ENCODE data around the gene TSKU.
A peak's percentile ranks its signal among the peaks of the same experiment; 100 is the strongest.
"Not testable (repeated sequence)": the region's sequence is repeated elsewhere in the genome, so short reads cannot be mapped to it uniquely, and the experiment has no call there.

Gene TSKU

GRCh38 chr11:76788661-76789442 lies 5.7 kb downstream of the TSKU start:
- DNase-seq (ENCODE audit: low read depth): no peak

- DNase-seq (ENCODE audit: low read depth): no peak
Measured at GRCh38 chr11:76789443-76789719, 6.2 kb downstream of the TSKU start.

- no peak for DNase-seq (ENCODE audit: low read depth)
Measured at GRCh38 chr11:76790251-76790650, 7.1 kb downstream of the TSKU start.

- DNase-seq (ENCODE audit: low read depth): not testable (repeated sequence)
Measured at GRCh38 chr11:76791002-76791770, 8.0 kb downstream of the TSKU start.

- no peak for DNase-seq (ENCODE audit: low read depth)
Measured at GRCh38 chr11:76791861-76792260, 8.7 kb downstream of the TSKU start.

- DNase-seq (ENCODE audit: low read depth): no peak
Measured at GRCh38 chr11:76792505-76793264, 9.5 kb downstream of the TSKU start.

GRCh38 chr11:76793391-76794291 lies 10.5 kb downstream of the TSKU start:
- no peak for DNase-seq (ENCODE audit: low read depth)

GRCh38 chr11:76794371-76795289 lies 11.5 kb downstream of the TSKU start:
- DNase-seq (ENCODE audit: low read depth): no peak

- no peak for DNase-seq (ENCODE audit: low read depth)
Measured at GRCh38 chr11:76795290-76795935, 12.3 kb downstream of the TSKU start.

- DNase-seq (ENCODE audit: low read depth): no peak
Measured at GRCh38 chr11:76795936-76796441, 12.8 kb downstream of the TSKU start.

GRCh38 chr11:76796511-76797198 lies 13.5 kb downstream of the TSKU start:
- DNase-seq (ENCODE audit: low read depth): no peak

- DNase-seq (ENCODE audit: low read depth): no peak
Measured at GRCh38 chr11:76797341-76798201, 14.4 kb downstream of the TSKU start.

- no peak for DNase-seq (ENCODE audit: low read depth)
Measured at GRCh38 chr11:76798202-76798581, 15.0 kb downstream of the TSKU start.

GRCh38 chr11:76798671-76799065 lies 15.5 kb downstream of the TSKU start:
- no peak for DNase-seq (ENCODE audit: low read depth)

GRCh38 chr11:76799066-76799804 lies 16.1 kb downstream of the TSKU start:
- peak; percentile 55 for DNase-seq (ENCODE audit: low read depth)

- DNase-seq (ENCODE audit: low read depth): no peak
Measured at GRCh38 chr11:76800466-76801200, 17.5 kb downstream of the TSKU start.

- no peak for DNase-seq (ENCODE audit: low read depth)
Measured at GRCh38 chr11:76801225-76801624, 18.1 kb downstream of the TSKU start.

All from activated T-helper 9 cell treated with anti-CD3 and anti-CD28 coated beads, Interleukin-2, amount 50 U/mL, for 16 hours (primary cell).